CD4-positive, alpha-beta T cell treated with Interferon gamma for 1 hour (primary cell): Measurements from ENCODE around the gene TRIO.
"Not testable (repeated sequence)": the region's sequence is repeated elsewhere in the genome, so short reads cannot be mapped to it uniquely, and the experiment has no call there.

Experiments
- DNase-seq: peaks from one replicate; pipeline ENCODE4 v3.0.0-alpha.2; 2020

TRIO gene

GRCh38 chr5:14366763-14367162 is 223.6 kb downstream of the TRIO start:
- no peak for DNase-seq

GRCh38 chr5:14367364-14367763 is 224.2 kb downstream of the TRIO start:
- no peak for DNase-seq

- no peak for DNase-seq
Measured at GRCh38 chr5:14369780-14370179, 226.6 kb downstream of the TRIO start.

- no peak for DNase-seq
Measured at GRCh38 chr5:14370386-14370785, 227.2 kb downstream of the TRIO start.

- no peak for DNase-seq
Measured at GRCh38 chr5:14373685-14374084, 230.5 kb downstream of the TRIO start.

- DNase-seq, result no peak
Measured at GRCh38 chr5:14374100-14374499, 231.0 kb downstream of the TRIO start.

- DNase-seq, result no peak
Measured at GRCh38 chr5:14376789-14377188, 233.6 kb downstream of the TRIO start.

GRCh38 chr5:14379739-14380497 is 236.8 kb downstream of the TRIO start:
- DNase-seq, result no peak

GRCh38 chr5:14380712-14381111 is 237.6 kb downstream of the TRIO start:
- no peak for DNase-seq

- DNase-seq, result no peak
Measured at GRCh38 chr5:14382640-14383039, 239.5 kb downstream of the TRIO start.

GRCh38 chr5:14383923-14384322 is 240.8 kb downstream of the TRIO start:
- no peak for DNase-seq

GRCh38 chr5:14385019-14385418 is 241.9 kb downstream of the TRIO start:
- no peak for DNase-seq

GRCh38 chr5:14386884-14387624 is 243.9 kb downstream of the TRIO start:
- no peak for DNase-seq

- no peak for DNase-seq
Measured at GRCh38 chr5:14388741-14389140, 245.6 kb downstream of the TRIO start.

- not testable (repeated sequence) for DNase-seq
Measured at GRCh38 chr5:14392552-14392951, 249.4 kb downstream of the TRIO start.

- no peak for DNase-seq
Measured at GRCh38 chr5:14394365-14394764, 251.2 kb downstream of the TRIO start.

GRCh38 chr5:14395411-14395810 is 252.3 kb downstream of the TRIO start:
- no peak for DNase-seq

- no peak for DNase-seq
Measured at GRCh38 chr5:14396066-14396465, 252.9 kb downstream of the TRIO start.

GRCh38 chr5:14396737-14397136 is 253.6 kb downstream of the TRIO start:
- DNase-seq, result no peak

GRCh38 chr5:14397717-14398116 is 254.6 kb downstream of the TRIO start:
- no peak for DNase-seq

GRCh38 chr5:14399054-14399692 is 256.0 kb downstream of the TRIO start:
- DNase-seq, result no peak

- no peak for DNase-seq
Measured at GRCh38 chr5:14400085-14400484, 256.9 kb downstream of the TRIO start.

GRCh38 chr5:14400611-14401010 is 257.5 kb downstream of the TRIO start:
- DNase-seq, result no peak

- no peak for DNase-seq
Measured at GRCh38 chr5:14401639-14402038, 258.5 kb downstream of the TRIO start.
